Vagina (tissue), 2 donors: ENCODE results near the gene MLN.

Experiments
- POLR2A ChIP-seq, 2 donors: fragments of 450-650 bp; IDR thresholded peaks; one replicate each; pipeline ENCODE4 v1.6.1; 2017; ENCODE audit warnings: antibody characterized with exemption in 2 of 2, mild to moderate bottlenecking in 2 of 2, moderate library complexity in 2 of 2
- POLR2AphosphoS5 ChIP-seq, 2 donors: sonication (generic); formaldehyde crosslinking; IDR thresholded peaks; one replicate each; pipeline ENCODE4 v1.9.0; 2017; ENCODE audit warnings: antibody characterized with exemption in 2 of 2, mild to moderate bottlenecking in 2 of 2, low read depth in 1 of 2; ENCODE audit not compliant: insufficient read depth in 1 of 2
- TF ChIP-seq, protein P1 (sequence below), 3 experiments: fragments of 450-650 bp in 2 of 3; fragments of 200-600 bp in 1 of 3; sonication (generic) in 1 of 3; IDR thresholded peaks; one replicate each; pipeline ENCODE4 v1.5.1; 2017 to 2019; ENCODE audit warnings: antibody characterized with exemption in 3 of 3, mild to moderate bottlenecking in 2 of 3, moderate library complexity in 2 of 3

- TF ChIP-seq, protein P1, sequence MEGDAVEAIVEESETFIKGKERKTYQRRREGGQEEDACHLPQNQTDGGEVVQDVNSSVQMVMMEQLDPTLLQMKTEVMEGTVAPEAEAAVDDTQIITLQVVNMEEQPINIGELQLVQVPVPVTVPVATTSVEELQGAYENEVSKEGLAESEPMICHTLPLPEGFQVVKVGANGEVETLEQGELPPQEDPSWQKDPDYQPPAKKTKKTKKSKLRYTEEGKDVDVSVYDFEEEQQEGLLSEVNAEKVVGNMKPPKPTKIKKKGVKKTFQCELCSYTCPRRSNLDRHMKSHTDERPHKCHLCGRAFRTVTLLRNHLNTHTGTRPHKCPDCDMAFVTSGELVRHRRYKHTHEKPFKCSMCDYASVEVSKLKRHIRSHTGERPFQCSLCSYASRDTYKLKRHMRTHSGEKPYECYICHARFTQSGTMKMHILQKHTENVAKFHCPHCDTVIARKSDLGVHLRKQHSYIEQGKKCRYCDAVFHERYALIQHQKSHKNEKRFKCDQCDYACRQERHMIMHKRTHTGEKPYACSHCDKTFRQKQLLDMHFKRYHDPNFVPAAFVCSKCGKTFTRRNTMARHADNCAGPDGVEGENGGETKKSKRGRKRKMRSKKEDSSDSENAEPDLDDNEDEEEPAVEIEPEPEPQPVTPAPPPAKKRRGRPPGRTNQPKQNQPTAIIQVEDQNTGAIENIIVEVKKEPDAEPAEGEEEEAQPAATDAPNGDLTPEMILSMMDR (IDR thresholded peaks at IDR 0.05): no peak
- TF ChIP-seq POLR2A (IDR thresholded peaks at IDR 0.05) (no peak), POLR2AphosphoS5 (IDR thresholded peaks at IDR 0.05; ENCODE audit: insufficient read depth in 1 of 2, low read depth in 1 of 2) (no peak)
These were observed 6.0 kb downstream of the MLN start for GRCh38 chr6:33797626-33798342.
